ENCODE measurements around the gene SIGLEC7.

DNA sequence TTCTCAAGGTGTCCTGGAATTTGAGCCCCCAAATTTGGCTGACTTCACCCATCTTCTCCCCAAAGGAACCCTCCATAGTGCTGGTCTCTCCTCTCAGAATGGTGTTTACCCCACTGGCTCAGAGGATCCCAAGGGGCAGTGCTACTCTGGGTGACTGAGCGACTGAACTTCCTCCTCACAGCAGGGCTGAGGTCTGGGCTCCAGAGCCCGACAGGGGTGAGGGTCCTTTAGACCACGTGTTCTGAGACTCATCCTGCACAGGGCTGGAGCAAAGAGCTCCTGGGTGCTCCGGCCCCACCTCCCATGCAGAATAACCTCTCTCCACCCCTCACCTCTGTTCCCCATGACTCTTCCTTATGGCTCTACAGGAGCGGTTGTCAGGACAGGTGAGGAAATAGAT is 59.6 kb downstream of the SIGLEC7 start:
- TF ChIP-seq, protein P1, sequence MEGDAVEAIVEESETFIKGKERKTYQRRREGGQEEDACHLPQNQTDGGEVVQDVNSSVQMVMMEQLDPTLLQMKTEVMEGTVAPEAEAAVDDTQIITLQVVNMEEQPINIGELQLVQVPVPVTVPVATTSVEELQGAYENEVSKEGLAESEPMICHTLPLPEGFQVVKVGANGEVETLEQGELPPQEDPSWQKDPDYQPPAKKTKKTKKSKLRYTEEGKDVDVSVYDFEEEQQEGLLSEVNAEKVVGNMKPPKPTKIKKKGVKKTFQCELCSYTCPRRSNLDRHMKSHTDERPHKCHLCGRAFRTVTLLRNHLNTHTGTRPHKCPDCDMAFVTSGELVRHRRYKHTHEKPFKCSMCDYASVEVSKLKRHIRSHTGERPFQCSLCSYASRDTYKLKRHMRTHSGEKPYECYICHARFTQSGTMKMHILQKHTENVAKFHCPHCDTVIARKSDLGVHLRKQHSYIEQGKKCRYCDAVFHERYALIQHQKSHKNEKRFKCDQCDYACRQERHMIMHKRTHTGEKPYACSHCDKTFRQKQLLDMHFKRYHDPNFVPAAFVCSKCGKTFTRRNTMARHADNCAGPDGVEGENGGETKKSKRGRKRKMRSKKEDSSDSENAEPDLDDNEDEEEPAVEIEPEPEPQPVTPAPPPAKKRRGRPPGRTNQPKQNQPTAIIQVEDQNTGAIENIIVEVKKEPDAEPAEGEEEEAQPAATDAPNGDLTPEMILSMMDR (IDR thresholded peaks at IDR 0.05): no peak
- TF ChIP-seq POLR2A (IDR thresholded peaks at IDR 0.05): no peak
- TF ChIP-seq EP300 (IDR thresholded peaks at IDR 0.05): no peak
